Adipose tissue (tissue), 3 donors: Measurements from ENCODE around the gene LPP. TPM values are rescaled to one million over a fixed set of nuclear protein-coding genes. Genes with fewer than 3 reads are reported as not detected.

Source experiments
- H3K27ac ChIP-seq: one replicate; pipeline ENCODE4 v1.5.1; 2013; ENCODE audit warnings: low read depth, low read length
- WGBS, 3 donors: extraction: QIAGEN DNeasy Blood & Tissue Kit; methylation state at CpG; one replicate each; pipeline ENCODE4 v1.1.7; 2013; 5-methylcytosine and 5-hydroxymethylcytosine counted together
- polyA plus RNA-seq, 3 donors: library from polyadenylated mRNA; stranded (reverse); fragments of 200-250 nt; gene quantifications; one replicate each; pipeline ENCODE4 v1.2.3, GENCODE V29; 2013
- donor health status: healthy with polysubstance abuse.
- donor health status: Bipolar disorder and iron deficiency.
- donor health status: healthy.

Gene LPP
- polyA plus RNA-seq, 3 donors: 3.6 to 25.6 (median 11.3) TPM

DNA sequence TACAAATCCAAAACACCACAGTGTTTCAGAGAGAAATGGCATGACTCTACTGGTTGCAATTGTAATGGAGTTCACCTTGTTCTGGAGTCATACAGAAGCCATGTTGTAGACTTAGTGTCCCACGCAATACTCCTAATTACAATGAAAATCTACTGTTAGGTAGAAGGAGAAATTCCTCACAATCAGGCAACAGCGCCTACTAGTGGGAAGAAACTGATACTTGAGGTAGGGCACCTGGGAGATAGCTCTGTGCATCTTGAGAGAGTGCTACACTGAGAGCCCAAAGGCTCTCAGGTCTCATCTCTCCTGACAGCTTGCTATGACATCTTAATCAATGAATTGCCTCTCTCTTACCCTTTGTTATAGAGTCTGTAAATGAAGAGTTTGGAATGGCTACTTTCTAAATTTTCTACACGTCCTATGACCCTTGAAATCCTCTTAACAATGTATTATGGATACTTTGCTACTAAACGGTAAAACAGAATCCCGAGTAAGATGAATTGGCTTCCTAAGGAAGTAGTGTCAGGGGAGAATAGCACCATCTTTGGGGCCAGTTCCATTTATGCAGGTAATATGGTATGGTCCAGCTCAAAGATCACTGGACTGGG, 595.2 kb downstream of the LPP start:
- no peak overlapping the region for H3K27ac ChIP-seq
- whole genome bisulfite sequencing, 3 donors: 79 to 83% (median 81%) methylated on average over 5 of the region's 5 CpGs

DNA sequence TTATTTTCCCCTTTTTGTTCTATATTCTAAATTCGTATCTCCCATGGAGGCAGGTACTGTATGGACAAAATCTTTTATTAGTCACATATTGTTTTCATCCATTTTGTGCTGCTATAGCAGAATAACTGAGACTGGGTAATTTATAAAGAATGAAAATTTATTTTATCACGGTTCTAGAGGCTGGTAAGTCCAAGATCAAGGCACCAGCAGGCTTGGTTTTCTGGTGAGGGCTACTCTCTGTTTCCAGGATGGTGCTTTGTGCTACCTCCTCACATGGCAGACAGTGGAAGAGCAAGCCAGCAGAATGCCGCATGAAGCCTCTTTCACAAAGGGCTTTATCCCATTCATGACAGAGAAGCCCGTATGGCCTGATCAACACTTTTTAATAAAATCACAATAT, 595.9 kb downstream of the LPP start:
- WGBS, 3 donors: 82 to 99% (median 95%) methylated on average over 4 of the region's 4 CpGs

DNA sequence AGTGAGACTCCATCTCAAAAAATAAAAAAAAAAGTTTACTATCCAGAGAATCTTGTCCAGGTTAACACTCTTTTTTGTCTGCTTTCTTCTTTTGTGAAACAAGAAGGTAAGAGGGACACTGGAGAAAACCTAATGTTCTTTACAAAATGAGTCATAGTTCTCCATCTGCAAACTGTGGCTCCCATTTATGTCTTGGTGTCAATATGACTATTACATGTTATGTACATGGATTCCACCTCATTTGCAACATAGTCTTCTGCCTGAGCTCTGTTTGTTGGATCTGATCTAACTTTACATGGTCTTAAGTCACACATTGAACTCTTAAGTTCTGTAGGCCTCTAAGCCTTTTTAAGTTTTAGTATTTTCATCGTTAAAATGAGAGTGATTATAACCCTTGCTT, 596.7 kb downstream of the LPP start:
- 73 to 97% (median 84%) methylated on average over 1 of the region's 1 CpG for WGBS, 3 donors

More for the DNA sequence above, 595.9 kb downstream of the LPP start:
- H3K27ac ChIP-seq: no peak overlapping the region

DNA sequence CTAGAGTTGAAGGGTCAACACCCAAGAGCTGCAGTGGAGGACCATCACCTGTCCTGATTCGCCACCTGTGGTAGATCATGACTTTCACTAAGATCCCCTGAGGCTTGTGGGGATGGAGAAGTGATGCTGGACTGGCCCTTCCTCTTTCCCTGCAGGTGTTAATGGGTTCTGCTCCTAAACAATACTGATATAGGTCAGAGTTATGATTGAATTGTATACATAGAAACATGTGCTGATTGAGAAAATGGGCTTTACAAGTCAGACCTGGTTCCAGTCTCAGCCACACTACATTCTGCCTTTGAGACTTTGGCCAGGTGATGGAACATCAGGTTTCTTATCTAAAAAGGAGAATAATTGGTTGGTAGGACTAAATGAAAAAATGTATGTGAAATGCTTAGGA, 598.9 kb downstream of the LPP start:
- no peak overlapping the region for H3K27ac ChIP-seq
- 94 to 100% (median 100%) methylated on average over 1 of the region's 1 CpG for WGBS, 3 donors

More for the DNA sequence above, 596.7 kb downstream of the LPP start:
- H3K27ac ChIP-seq: no peak overlapping the region

DNA sequence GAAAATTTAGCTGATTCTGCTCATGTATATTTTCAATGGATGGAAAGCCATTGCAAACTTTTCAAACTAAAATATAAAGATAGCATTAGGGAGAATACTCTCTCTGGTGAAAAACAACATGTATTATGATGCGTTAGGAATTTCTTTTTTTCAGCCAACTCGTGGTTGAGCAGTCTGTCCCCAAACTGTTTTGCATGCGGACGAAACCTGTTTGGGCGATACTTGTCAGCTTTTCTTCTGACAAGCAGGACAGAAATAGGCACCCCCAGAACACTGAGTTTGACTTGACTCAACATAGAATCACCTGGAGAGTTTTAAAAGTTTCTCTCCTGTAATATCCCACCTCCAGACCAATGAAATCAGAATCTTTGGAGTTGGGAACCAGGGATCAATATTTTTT, 600.3 kb downstream of the LPP start:
- WGBS, 3 donors: 93 to 96% (median 93%) methylated on average over 5 of the region's 5 CpGs
- no peak overlapping the region for H3K27ac ChIP-seq

DNA sequence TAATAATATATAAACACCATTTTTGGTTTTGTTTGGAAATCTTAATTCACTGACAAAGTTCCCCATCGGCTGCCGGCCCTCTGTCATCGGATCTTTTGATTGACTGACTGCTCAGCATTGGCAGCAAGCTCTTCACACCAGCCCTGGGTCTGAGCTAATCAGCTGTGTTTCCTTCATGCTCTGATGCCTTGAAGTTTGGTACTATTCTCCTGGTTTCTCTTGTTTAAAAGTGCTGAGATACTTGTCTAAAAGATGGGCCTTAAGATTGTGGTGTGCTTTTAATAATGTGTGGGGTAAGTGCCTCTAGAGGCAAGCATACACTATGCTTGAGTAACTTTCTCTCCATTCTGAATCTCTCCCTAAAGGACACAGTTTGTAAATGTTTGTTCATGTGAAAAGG, 602.3 kb downstream of the LPP start:
- no peak overlapping the region for H3K27ac ChIP-seq
- 94 to 100% (median 97%) methylated on average over 3 of the region's 3 CpGs for WGBS, 3 donors

DNA sequence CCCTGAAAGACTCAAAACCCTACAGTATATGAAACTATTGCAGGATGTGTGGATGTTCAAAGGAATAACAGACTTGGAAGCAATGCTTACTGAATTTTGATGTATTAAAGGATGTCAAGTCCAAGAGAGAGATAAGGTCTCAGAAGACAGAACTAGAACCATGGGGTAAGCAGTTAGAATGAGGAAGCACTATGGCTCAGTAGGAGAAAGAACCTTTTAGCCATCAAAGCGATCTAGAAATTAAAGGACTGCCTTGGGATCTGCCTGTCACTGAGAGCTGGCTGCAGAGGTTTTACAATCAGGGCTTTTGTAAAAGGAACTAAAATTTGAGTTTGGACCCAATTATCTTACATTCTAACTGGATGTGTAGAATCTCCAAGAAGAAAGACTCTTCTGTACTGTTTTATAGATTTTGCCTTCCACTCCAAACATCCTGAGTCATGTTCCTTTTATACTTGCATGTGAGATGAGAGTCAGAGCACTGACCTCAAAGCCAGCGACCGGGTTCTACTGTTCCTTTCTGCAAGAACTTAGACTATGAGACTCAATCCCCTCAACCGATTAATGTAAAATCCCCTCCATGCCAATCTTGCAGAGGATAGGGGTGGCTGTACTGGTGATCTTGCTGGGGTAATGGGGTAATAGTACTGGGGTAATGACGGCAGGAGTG, 605.5 kb downstream of the LPP start:
- 95 to 98% (median 96%) methylated on average over 5 of the region's 5 CpGs for WGBS, 3 donors
- no peak overlapping the region for H3K27ac ChIP-seq

DNA sequence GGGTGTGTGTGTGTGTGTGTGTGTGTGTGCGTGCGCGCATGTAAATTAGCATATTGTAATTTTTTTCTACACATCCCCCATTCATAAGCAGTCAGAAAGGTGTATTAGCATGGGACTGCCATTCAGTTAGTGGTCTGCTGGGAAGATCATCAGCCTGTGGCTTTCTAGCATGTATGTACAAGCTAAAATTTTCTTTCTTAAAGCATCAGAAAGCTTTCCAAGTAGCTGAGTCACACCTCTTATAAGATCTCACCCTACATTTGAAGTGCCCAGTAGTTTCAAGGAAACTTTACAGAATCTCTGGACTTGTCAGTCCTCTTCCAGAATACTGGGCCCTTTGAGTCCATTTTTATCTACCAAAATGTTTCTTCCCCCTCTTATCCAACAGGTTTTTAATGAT, 606.5 kb downstream of the LPP start:
- WGBS, 3 donors: 83 to 97% (median 84%) methylated on average over 3 of the region's 3 CpGs
- no peak overlapping the region for H3K27ac ChIP-seq

DNA sequence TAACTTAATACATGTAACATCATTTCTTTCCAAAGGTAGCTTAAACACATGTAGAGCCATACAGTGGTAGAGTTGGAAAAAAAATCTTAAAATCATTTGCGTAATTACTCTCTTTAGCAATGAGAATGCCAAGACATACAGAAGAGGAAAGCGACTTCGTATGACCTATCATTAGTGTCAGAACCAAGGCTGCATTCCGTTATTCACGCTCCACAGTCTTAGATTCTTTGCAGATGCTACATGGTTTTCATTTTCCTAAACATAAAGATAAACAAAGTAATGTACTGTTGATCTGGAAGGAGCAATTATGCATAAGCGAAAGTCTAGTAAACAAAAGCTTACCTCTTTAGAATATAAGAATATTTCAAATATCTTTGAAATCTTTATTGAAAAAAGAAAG, 607.5 kb downstream of the LPP start:
- 88 to 96% (median 96%) methylated on average over 6 of the region's 6 CpGs for WGBS, 3 donors
- H3K27ac ChIP-seq: no peak overlapping the region

DNA sequence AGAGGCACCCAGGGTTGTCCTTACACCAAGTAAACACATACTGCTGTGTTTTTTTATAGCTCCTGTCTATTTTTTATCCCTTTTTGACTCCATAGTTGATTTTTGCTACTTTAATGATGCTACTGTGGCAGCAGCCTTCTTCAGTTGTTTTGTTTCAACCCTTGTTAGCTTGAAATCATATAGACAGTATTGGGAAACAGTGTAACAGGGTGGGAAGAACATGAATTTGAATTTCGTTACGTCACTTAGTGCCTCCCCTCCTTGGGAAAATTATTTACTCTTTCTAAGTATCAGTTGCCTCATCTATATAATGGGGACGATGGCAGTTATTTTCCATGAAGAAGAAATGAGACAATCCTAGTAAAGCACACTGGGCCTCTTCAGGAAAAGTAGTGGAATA, 608.0 kb downstream of the LPP start:
- 89 to 91% (median 89%) methylated on average over 3 of the region's 3 CpGs for WGBS, 3 donors
- no peak overlapping the region for H3K27ac ChIP-seq

DNA sequence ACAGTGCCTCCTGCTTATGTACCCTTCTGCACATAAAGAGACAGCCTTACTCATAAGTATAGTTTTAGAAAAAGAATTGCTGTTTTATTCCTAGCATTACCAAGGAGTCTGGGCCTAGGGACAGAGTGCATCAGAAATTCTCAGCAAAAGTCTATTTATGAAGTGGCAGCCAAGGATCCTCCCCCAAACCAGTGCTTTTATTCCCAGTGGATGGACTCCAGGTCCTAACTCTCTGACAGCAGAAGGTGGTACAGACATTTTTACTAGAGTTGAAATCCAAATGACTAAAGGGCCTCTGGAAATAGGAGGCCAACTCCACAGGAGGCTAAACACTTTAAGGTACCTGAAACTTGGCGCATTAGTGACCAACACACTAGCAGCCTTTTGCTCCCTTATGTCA, 610.7 kb downstream of the LPP start:
- 95 to 98% (median 98%) methylated on average over 1 of the region's 1 CpG for WGBS, 3 donors
- no peak overlapping the region for H3K27ac ChIP-seq

DNA sequence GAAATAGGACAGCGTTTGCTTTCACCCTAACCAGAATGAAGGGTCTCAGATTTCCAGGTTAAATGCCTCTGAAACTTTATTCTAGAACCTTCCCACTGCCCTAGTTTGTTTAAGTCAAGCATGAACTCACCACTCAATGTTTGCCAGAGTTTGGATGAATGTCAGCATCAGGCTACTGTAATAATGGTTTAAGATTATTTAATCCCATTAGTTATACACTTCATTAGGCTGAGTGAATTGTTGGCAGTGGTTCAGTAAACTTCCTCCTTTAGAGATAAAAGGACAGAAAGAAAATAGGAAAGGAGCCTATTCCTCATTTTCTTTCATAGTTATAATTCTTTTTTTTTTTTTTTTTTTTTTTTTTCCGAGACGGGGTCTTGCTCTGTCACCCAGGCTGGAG, 615.9 kb downstream of the LPP start:
- no peak overlapping the region for H3K27ac ChIP-seq
- WGBS, 3 donors: 79 to 89% (median 88%) methylated on average over 2 to 3 of the region's 3 CpGs

DNA sequence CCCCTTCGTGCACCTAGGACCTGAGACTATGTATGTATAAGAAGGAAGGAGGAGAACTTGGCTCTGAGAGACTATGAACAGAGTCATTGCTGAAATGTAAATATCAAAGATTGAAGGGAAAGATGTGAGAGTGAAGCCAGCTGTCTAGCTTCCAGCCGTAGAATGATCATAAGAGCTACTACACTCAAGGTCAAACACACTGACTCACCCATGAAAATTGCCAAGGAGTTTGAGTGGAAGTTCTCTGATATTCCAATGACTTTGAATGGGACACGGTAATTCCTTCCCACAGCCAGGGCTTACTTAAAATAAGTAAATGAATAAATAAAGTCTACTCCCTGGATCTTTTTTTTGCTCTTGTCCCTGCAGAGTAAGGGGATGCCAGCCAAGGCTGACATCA, 618.9 kb downstream of the LPP start:
- 27 to 64% (median 63%) methylated on average over 3 of the region's 3 CpGs for WGBS, 3 donors
- H3K27ac ChIP-seq: no peak overlapping the region

DNA sequence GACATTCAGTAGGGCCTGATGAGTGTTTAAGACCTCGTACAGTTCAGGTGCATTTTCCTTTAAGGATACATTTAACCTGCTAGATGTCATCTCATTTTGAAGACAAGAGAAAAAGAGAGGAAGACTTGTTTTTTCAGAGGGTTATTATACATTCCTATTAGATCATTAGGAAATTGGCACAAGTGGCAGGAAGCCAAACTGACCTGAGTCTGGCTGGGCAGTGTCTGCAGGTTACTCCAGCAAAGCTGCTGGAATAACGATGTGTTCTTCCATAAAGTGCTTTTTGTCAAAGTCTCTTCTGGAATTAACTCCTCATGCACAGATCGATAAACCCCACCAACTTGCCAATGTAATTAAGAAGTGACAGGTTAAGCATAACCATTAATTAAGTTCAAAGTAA, 621.5 kb downstream of the LPP start:
- no peak overlapping the region for H3K27ac ChIP-seq
- WGBS, 3 donors: 69 to 88% (median 82%) methylated on average over 3 of the region's 3 CpGs

DNA sequence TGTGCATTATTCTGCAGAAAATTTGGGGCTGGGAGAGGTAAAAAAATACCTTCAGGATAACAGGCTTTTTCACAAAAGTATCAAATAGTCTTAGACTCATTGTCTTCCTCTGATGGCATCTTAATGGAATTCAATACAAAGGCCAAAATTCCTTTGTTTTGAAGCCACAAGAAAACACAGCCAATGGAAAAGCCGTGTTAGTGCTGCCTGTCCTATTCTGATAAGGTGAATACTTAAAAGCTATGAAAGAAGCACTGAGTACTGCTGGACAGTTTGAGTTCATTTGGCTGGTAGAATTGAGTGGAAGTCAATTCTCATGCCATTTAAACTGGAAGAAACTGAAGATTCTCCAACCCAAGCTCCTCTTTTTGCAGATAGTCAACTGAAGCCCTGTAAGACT, 622.5 kb downstream of the LPP start:
- WGBS, 3 donors: 67 to 84% (median 74%) methylated on average over 1 of the region's 1 CpG
- H3K27ac ChIP-seq: no peak overlapping the region

DNA sequence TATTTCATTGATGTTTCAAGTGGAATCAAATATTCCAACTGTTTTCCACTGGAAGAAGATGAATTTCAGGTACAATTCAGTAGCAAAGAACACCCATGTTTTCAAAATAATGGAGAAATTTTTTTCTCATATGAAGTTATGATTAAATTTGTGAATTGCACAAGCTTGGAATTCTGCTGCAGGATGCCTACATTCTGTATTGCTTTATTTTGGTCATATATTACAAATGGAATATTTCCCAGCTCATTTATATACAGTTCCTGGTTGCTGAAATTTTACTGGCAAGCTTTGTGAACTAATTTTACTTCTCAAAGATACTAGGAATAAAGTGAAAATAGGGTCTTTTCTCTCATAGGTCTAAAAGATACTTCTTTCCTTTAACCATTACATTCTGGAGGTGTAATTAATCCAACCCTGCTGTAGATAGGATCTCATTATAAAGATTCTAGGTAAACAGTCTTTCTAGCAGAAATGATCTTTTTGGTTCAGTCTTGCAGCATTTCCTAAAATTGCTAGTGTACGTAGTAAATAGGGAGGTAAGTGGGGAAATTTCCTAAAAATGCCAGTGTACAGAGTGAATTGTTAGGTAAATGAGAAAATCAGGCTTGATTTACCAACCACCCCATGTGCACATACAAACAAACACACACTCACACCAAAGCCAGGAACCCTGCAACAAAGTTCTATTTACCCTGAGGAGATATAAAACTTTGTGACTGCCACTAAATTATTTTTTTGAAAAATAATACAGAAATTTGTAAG, 624.3 kb downstream of the LPP start:
- WGBS, 3 donors: 58 to 90% (median 67%) methylated on average over 1 of the region's 1 CpG
- no peak overlapping the region for H3K27ac ChIP-seq

DNA sequence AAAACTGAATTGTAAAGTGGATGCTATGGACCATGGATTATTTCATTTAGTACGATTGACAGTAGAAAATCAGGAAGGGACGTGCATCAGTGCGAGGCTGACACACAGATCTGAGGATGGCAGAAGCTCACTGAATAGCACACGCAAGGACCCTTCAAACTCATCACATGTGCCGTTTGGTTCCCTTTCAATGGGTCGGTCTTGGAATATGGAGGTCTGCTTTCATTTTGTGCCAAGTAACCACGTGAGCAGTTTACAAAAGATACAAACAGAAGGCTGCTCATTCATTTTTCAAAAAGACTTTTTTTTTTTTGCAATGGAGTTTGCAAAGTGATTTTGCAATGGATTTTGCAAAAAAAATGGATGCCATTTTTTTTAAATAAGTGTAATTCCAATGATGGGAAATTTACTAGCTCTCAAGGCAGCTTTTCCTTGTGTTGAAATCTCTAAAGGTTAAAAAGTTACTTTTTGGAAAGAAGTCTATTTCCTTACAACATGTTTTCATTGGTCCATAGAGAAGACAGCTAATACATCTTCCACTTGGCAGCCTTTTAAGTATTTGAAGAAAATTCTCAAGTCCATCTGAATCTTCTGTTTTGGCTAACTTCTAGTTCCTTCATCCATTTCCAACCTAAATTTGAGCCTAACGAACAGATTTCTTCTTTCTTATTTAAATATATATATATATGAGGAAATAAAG, 625.5 kb downstream of the LPP start:
- 68 to 84% (median 77%) methylated on average over 8 of the region's 8 CpGs for WGBS, 3 donors
- no peak overlapping the region for H3K27ac ChIP-seq

DNA sequence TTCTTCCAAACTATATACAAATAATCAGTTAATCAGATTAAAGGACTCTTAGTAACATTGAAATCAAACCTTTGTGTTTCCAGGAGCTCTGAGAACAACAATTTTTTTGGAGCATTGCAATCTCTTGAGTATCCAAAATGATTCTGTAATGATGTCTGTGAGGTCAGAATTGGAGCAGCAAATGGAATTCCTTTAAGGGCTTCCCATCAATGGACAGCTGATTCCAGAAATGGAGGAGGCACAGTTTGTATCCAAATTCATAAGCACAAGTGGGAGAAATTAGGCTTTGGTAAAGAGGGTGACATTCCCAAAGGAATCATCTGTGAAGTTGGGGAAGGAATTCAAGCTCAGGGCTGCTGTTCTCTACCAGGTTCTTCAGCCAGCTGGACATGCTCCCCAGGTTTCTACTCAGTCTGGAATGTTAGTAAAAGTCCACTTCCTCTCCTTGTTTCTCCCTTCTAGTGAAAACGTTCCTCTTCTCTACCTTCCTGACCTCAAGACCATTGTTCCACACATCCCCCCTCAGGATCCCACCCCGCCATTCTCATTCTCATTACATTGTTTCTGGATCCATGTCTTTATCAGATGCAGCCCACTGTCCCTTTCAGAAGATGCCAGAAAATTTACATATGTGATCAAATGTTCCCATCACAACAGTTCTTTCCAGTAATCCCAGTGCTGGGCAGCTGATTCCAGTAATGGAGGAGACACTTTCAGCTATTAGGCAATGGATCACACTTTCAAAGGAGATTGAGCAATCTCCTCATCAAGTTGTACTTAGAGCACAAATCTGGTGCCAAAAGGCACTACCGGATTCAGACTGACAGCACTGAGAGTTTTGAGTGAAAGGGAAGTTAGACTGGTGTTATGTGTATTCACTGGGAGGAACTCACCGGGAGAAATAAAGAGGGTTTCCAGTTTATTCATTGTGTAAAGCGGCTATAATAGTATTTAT, 626.5 kb downstream of the LPP start:
- WGBS, 3 donors: 46 to 79% (median 48%) methylated on average over 5 of the region's 5 CpGs
- H3K27ac ChIP-seq: peak overlapping the region; percentile 81
